ENCODE measurements around the gene RABL3.
"Not testable (repeated sequence)": the region's sequence is repeated elsewhere in the genome, so short reads cannot be mapped to it uniquely, and the experiment has no call there.

The RABL3 gene, protein sequence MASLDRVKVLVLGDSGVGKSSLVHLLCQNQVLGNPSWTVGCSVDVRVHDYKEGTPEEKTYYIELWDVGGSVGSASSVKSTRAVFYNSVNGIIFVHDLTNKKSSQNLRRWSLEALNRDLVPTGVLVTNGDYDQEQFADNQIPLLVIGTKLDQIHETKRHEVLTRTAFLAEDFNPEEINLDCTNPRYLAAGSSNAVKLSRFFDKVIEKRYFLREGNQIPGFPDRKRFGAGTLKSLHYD

DNA sequence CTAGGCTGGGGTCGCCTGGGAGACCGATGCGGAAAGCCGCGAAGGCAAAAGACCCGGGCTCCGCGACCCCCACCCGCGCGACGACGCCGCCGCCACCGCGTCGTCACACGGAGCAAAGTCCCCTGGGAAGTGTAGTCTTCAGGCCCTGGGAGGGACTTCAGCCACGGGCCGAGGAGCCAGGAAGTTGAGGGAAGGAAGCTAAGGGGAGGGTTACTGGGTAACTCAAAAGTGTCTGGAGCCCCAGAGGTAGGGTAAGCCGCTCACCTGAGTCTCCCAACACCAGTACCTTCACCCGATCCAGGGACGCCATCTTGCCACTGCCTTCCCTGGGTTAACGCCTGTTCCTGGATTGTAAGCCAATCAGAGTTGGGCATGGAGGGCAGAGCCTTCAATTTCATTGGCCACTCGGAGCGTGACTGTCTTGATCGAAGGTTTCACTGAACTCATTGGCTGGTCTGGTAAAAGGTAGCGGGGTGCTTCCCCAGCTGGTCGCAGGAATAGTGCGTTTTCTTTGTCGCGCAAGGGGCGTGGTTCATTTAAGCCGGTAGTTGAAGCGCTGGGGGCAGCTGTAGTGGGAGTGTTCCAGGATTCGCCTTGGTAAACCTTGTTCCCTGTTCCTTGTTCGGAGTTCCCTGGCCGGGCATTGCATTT lies at the start of gene RABL3, which contains the start of gene GTF2E1:
Gene RABL3, minus strand, starts transcription at position 319 of the 651 bp plus-strand sequence. Its CDS starts 9 bp downstream, at position 310.
Gene GTF2E1, plus strand, starts transcription at position 547 of the 651 bp plus-strand sequence. CDS start 7,809 bp downstream, outside the sequence.
- peak; percentile 86 to 89 (median 87) for DNase-seq (ENCODE audit: low read depth in 3 of 3, low spot score in 1 of 3)

DNA sequence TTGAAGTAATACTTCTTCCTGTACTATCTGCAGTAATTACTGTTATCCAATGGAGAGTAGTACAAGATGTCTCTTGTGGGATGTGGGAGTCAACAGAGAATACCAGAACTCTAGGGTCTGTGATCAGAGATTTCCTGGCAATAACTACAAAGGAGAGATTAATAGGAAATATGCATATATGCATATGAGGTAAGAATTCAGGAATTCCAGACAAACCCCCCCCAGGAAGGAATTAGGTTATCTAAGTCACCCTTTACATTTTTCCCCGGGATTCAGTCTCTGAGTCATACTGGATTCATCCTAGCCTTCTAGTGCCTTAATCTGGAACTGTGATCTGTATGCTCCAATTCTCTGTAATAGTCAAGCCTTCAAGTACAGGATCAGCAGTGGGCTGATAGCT lies 49.6 kb upstream of the RABL3 start:
- no peak for DNase-seq (ENCODE audit: low read depth in 3 of 3, low spot score in 1 of 3)

DNA sequence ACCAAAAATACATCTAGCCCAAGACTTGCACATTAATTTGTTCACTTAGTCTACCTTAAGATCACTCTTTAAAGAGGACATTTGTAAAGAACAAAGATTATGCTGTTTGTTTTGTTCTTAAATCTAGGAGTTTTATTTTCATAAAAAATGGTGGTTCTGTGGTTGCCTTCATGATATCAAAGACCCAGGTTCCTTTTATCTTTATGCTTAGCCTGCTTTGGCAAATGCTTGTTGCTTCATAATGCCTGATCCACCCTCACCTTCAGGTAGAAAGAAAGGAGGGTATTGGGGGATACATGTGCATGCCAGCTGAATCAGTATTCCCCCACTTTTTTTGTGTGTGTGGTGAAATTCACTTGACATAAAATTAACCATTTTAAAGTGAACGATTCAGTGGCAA lies 48.7 kb upstream of the RABL3 start:
- DNase-seq (ENCODE audit: low read depth in 3 of 3, low spot score in 1 of 3) = no peak

DNA sequence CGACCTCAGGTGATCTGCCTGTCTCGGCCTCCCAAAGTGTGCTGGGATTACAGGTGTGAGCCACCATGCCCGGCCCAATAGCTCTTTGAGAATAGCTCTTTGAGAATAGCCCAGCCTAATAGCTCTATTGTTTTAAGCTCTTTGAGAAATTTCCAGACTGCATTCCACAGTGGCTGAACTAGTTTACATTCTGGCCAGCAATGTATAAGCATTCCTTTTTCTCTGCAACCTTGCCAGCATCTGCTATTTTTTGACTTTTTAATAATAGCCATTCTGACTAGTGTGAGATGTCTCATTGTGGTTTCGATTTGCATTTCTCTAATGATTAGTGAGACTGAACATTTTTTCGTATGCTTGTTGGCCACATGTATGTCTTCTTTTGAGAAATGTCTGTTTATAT lies 43.5 kb upstream of the RABL3 start:
- not testable (repeated sequence) for DNase-seq (ENCODE audit: low read depth in 3 of 3, low spot score in 1 of 3)

DNA sequence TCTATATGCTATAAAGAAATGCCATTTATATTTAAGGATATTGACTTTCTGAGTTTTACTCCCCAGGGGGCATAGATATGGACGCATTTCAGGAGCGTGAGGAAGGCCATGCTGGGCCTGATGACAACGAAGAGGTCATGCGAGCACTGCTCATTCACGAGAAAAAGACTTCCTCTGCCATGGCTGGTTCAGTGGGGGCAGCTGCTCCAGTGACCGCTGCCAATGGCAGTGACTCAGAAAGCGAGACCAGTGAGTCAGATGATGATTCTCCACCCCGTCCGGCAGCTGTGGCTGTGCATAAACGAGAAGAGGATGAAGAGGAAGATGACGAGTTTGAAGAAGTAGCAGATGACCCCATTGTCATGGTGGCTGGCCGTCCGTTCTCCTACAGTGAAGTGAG lies 38.7 kb upstream of the RABL3 start:
- no peak for DNase-seq (ENCODE audit: low read depth in 3 of 3, low spot score in 1 of 3)

DNA sequence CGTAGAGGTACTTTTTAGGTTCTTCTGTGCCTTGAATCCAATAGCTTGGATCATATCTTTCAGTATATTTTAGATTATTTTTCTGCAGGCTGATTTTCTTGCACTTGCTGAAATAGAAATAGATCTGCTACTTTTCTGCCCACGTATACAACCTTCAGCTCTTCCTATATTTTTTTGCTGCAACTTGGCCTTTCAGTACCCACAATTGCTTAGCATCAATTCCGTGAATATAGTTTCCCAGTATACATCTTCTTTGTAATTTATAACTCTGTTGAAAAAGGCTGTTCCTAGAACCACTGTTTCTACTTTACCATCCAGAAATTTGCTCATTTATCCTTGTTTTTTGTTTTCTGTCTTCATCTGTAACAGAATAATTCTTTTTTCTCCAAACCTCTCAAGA lies 36.5 kb upstream of the RABL3 start:
- DNase-seq (ENCODE audit: low read depth in 3 of 3, low spot score in 1 of 3) = no peak

DNA sequence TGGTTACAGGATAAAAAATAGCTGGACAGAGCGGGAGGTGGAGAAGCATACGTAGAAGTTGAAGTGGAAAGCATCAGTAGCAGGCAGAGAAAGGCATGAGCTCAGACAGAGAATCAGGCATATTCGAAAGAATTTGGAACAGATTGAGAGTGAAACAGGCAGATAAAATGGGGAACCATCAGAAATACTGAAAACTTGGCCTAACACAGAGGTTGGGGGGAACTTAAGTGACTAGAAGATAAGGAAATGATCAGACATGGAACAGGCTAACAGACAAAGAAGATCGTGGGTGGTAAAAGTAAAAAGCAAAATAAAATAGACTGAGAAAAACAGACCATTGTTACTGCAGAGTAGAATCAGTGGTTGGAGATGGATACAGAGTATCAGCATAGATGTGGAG lies 33.1 kb upstream of the RABL3 start:
- no peak for DNase-seq (ENCODE audit: low read depth in 3 of 3, low spot score in 1 of 3)

DNA sequence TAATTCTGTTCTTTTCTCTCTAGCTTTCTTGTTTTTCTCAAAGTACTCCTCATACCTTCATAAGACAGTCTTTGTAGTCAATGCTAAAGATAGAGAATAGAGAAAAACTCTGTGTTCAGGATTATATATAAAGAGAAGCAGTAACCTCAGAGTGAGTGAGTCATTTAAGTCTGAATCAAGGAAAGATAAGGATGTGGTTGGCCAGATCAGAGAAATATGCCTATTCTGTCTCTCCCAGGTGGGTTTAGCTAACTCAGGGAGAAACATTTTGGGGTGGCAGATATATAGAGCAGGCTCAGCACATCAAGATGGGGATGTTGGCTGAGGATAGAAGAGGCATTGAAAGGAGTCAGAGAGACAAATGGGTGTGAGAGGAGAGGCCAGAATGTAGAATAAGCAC lies 31.6 kb upstream of the RABL3 start:
- DNase-seq (ENCODE audit: low read depth in 3 of 3, low spot score in 1 of 3) = no peak

DNA sequence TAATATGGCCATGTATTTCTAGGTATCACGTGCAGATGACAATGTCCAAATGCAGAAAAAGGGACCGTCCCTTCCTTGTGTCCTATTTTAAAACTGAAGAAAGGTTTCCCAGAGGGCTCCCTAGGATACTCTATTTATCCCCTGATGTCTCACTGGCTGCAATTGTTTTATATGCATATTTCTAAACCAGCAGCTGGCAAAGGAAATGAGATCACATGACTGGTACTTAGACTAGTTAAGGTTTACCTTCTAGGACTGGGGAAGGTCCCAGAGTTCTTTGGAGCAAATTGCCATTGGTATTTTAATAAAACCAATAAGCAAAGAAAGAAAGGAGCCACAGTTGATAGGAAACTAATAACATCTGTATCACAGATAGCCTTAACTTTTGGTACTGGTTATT lies 29.8 kb upstream of the RABL3 start:
- DNase-seq (ENCODE audit: low read depth in 3 of 3, low spot score in 1 of 3) = no peak

DNA sequence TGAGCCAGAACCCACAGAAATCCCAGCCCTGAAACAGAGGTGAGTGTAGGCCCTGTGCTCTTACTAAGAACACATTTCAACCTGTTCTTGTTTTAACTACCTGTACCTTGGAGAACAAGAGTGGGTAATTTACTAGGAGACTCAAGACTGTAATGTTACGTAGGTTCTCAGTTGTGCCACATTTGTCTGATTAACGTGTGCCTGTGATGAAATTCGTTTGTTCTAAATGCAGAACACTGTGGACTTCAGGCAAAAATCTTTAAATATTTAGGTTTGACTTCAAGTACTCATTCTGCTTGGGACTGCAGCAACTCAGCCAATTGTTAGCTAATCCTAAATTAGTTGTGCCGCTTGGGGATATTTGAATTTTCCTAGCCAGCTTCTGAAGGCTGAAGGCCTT lies 28.6 kb upstream of the RABL3 start:
- DNase-seq (ENCODE audit: low read depth in 3 of 3, low spot score in 1 of 3) = no peak

DNA sequence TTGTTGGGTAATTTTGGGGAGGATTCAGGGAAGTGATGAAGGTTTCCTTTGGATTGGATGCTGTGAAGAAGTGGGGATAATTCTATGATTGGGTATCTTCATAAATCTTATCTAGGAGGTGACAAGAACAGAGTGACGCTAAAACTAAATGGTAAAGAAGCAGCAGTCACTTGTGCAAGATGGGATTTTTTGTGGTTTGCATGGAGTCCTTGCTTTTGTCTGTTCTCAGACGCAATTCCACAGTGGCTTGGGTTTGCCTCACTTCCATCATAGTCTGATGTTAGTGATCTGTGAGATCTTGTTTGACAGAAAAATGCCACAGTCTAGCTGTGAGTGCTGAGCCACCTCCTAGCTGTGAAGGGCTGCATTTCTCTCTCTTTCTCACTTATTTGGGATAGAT lies 27.1 kb upstream of the RABL3 start:
- no peak for DNase-seq (ENCODE audit: low read depth in 3 of 3, low spot score in 1 of 3)

DNA sequence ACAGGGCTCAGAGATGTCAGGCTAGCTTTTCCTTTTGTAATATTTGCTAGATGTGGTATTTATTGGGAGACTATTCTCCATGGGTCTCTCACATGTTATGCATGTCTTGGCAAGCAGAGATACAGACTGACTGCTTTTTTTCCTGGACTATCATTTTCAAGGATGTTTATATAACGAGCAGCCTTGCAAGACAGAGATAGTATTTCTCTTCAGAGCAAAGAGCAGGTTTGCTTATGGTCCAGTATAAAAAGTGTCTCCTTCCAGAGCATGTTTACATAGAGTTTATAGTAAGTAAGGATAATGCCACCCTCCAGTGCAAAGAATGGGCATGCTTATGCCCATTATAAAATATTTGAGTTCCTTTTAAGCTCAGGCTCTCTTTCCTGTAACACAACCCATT lies 24.8 kb upstream of the RABL3 start:
- DNase-seq (ENCODE audit: low read depth in 3 of 3, low spot score in 1 of 3) = no peak

DNA sequence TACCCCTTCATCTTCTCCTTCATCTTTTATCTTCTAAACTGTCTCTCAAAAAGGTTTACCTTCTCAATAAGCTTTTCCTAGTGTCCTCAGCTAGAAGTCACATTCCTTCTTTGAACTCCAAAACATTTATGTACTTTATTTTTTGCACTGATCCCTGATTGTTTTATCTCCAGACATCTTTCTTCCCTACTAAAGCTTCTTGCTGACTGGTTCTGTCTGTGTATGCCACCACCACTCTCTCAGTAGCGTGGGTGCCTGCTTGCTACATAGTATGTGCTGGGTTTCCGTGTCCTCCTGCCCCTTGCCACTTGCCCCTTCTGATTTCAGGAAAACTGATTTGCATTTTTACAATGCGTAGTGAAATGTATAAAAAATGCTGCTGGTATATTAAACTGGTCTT lies 24.3 kb upstream of the RABL3 start:
- DNase-seq (ENCODE audit: low read depth in 3 of 3, low spot score in 1 of 3) = no peak

DNA sequence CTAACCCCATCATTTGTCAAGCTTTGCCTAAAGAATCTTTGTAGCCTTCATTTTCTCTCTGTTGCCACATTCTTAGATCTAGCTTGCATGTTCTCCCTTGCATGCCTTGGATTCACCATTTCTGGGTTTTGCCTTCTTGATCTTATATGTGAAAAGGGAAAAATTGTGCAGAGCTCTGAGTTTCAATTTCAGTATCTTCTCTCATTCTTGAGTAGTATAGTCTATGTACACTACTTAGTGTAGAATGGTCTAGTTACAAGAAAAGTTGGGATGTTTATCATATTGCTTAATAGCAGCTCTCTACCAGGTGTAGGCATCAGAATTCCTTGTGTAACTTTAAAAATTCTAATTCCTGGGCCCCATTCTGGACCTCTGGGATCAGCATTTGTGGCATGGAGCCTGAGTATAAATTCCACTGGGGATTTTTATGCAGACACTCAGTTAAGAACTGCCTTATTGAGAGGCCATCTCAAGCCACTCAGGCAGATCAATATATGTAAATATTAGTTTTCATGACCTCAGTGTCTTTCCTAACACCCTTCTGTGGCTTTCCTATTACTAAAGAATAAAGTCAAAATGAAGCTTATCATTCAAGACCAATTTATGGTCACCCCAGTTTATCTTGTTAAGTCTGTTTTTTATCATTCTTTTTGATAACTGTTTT lies 23.6 kb upstream of the RABL3 start:
- no peak for DNase-seq (ENCODE audit: low read depth in 3 of 3, low spot score in 1 of 3)

DNA sequence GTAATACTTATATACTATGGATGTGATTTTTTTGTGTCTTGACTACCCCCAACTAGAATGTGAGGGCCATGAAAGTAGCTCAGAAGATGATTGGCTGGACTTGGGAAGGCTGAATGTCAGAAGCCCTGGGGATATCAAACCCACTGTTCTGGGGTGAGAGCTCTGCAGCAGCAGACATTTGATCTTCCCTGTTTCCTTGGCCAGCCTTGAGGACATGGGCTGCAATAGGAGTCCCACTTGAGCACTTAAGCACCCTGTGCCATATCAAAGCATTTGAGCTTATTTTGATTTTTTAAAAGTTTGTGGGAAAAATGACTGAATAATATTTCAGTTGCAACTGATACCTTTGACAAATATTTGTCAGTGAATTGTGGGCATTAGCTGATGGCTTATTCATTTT lies 21.9 kb upstream of the RABL3 start:
- DNase-seq (ENCODE audit: low read depth in 3 of 3, low spot score in 1 of 3) = no peak

DNA sequence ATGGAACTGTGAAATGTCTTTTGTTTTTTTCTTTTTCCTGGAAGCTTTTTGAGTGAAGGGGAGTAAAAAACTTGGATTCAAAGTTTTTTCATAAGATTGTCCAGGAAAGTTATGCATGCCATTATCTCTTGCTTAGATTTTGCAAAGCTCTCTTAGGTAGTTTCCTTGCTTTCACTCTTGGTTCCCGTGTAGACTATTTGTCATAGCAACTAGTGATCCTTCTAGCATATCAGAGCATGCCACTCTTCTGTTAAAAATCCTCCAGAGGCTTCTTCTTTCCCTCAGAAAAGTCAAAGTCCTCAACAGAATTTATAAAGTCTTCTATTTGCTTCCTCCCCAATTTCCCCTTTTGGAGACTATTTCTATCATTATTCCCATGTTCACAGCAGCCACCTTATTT lies 21.3 kb upstream of the RABL3 start:
- DNase-seq (ENCODE audit: low read depth in 3 of 3, low spot score in 1 of 3) = no peak

DNA sequence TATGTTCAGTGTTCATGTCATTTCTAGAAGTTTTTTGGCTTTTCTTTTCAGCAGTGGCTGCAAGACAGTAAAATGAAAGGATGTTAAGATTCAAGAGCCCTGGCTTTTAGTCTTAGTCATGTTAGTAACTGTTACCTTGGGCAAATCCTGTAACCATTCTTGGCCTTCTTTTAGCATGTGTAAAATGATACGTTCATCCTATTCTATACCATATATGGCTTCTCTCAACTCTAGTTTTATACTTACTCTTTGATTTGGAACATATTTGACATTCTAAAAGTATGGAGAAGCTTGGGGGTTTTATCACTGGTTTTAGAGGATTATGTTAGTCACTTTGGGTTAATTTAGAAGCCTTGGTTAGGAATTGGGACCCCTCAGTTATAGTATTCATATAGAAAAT lies 20.3 kb upstream of the RABL3 start:
- no peak for DNase-seq (ENCODE audit: low read depth in 3 of 3, low spot score in 1 of 3)

DNA sequence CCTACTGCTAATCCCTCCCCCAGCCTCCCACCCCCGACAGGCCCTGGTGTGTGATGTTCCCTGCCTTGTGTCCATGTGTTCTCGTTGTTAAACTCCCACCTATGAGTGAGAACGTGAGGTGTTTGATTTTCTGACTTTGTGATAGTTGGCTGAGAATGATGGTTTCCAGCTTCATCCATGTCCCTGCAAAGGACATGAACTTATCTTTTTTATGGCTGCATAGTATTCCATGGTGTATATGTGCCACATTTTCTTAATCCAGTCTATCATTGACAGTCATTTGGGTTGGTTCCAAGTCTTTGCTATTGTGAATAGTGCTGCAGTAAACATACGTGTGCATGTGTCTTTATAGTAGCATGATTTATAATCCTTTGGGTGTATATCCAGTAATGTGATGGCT lies 16.2 kb upstream of the RABL3 start:
- DNase-seq (ENCODE audit: low read depth in 3 of 3, low spot score in 1 of 3) = not testable (repeated sequence)

DNA sequence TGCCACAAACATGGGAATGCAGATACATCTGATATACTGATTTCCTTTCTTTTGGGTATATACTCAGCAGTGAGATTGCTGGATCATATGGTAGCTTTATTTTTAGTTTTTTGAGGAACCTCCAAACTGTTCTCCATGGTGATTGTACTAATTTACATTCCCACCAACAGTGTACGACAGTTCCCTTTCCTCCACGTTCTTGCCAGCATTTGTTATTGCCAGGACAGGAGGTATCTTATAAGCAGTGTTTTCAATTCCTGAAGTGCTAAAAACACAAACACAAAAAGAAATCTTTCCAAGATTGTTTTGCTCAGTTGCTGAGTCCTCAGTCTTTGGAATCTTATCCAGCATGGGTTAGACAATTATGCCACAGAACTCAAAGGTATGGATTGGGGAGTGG lies 13.7 kb upstream of the RABL3 start:
- no peak for DNase-seq (ENCODE audit: low read depth in 3 of 3, low spot score in 1 of 3)

DNA sequence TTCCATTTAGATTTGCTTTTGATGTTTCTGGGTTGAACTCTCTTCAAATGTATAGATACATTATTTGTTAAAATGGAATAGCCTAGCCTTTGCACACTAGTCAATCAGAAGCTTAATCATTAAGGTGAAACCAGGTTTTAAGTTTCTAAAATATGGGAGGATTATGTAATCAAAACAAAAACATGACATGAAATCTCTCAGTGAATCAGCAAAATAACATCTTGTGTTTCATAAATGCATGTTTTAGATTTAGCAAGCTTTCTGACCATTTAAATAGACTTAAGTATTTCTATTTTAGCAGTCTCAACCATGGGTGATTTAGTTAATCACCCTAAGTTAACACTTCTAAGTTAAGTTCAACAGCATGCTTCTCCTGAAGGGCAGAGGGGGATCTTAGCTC lies 11.5 kb upstream of the RABL3 start:
- DNase-seq (ENCODE audit: low read depth in 3 of 3, low spot score in 1 of 3) = no peak

DNA sequence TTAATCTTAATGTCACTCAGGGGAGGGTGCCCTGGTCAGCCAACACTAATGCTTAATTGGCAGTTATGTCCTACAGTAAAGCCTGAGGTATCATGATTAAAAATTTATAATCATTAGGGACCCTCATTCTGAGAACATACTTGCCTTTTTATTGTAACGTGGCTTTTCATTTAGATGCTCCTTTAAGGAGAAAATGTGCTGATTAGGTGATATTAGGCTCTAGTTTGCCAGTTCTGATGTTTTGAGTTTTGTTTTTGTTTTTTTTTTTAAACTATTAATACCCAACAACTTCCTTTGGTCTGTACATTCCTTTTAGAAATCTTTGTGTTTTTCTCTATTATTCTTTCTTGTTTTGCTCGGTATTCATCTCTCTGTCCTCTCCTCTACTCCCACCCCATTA lies 10.5 kb upstream of the RABL3 start:
- DNase-seq (ENCODE audit: low read depth in 3 of 3, low spot score in 1 of 3) = no peak

DNA sequence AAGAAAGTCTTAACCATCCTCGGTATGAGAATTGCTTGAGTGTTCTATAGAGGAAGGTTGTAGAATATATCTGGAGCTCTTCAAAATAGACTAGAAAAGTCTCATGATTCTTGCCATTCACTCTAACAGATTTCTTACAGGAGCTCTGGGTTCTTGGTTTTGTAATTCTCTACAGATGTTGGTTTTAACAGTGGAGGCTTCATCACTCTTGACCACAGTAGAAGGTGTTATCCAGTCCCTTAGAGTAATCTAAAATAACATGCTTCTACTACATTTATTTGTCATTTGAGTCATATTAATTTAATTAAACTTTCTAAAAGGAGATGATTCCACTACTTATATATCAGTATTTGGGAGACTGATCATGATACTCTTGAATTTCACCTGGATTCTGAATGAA lies 9.9 kb upstream of the RABL3 start:
- DNase-seq (ENCODE audit: low read depth in 3 of 3, low spot score in 1 of 3) = no peak

DNA sequence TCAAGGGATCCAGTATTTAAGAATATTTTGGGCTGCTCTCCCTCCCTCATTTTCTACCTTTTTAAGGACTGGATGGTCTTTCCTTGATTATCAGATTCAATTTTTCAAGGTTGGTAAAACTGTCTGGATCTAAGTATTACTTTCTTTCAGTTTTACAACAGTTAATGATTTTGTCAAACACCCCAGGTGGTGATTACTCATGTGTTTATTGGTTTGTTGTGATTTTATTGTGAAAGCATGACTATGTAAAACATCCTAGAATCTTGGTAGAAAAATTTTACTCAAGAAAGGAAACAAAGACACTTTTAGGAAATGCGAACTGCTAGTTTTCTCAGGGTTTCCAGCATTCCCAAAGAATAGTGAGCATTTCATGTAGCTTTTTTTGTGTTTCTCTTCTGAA lies 7.5 kb upstream of the RABL3 start:
- no peak for DNase-seq (ENCODE audit: low read depth in 3 of 3, low spot score in 1 of 3)

Measured in stimulated activated CD4-positive, alpha-beta T cell treated with anti-CD3 and anti-CD28 coated beads, TNF-alpha, amount 100 ng/mL, for 1 hour (primary cell).